SK-N-DZ (cell line): Measurements from ENCODE around the gene NOC2L.
"Not testable (repeated sequence)": the region's sequence is repeated elsewhere in the genome, so short reads cannot be mapped to it uniquely, and the experiment has no call there.

ENCODE experiments used
- DNase-seq: peaks from one replicate; pipeline ENCODE4 v3.0.0-alpha.2; 2015; ENCODE audit warnings: low spot score

Gene NOC2L

GRCh38 chr1:994546-994945 lies 35.5 kb upstream of the NOC2L start:
- not testable (repeated sequence) for DNase-seq

GRCh38 chr1:993379-993995 lies 34.4 kb upstream of the NOC2L start:
- no peak for DNase-seq

GRCh38 chr1:992362-992761 lies 33.3 kb upstream of the NOC2L start:
- DNase-seq = no peak

GRCh38 chr1:991895-992294 lies 32.8 kb upstream of the NOC2L start:
- no peak for DNase-seq

- not testable (repeated sequence) for DNase-seq
Measured at GRCh38 chr1:991275-991674, 32.2 kb upstream of the NOC2L start.

- DNase-seq = not testable (repeated sequence)
Measured at GRCh38 chr1:988061-988460, 29.0 kb upstream of the NOC2L start.

GRCh38 chr1:985126-985525 lies 26.1 kb upstream of the NOC2L start:
- DNase-seq = no peak

- no peak for DNase-seq
Measured at GRCh38 chr1:984476-984814, 25.4 kb upstream of the NOC2L start.

GRCh38 chr1:983798-984475 lies 24.9 kb upstream of the NOC2L start:
- no peak for DNase-seq

- DNase-seq = no peak
Measured at GRCh38 chr1:982765-983436, 23.8 kb upstream of the NOC2L start.

GRCh38 chr1:981955-982558 lies 23.0 kb upstream of the NOC2L start, which contains the start of gene PERM1:
PERM1 (minus strand) TSS chr1:982093; CDS start chr1:981029, 1,064 bp downstream.
- DNase-seq = no peak

- DNase-seq = no peak
Measured at GRCh38 chr1:981491-981954, 22.5 kb upstream of the NOC2L start.

GRCh38 chr1:980602-981395 lies 21.7 kb upstream of the NOC2L start:
- no peak for DNase-seq

GRCh38 chr1:980137-980571 lies 21.1 kb upstream of the NOC2L start:
- no peak for DNase-seq

- DNase-seq = no peak
Measured at GRCh38 chr1:979744-980072, 20.7 kb upstream of the NOC2L start.

- DNase-seq = no peak
Measured at GRCh38 chr1:978835-979743, 20.0 kb upstream of the NOC2L start.

GRCh38 chr1:978069-978834 lies 19.2 kb upstream of the NOC2L start:
- no peak for DNase-seq

GRCh38 chr1:976791-977190 lies 17.7 kb upstream of the NOC2L start:
- DNase-seq = not testable (repeated sequence)

- peak; percentile 70 for DNase-seq
Measured at GRCh38 chr1:975896-976683, 17.0 kb upstream of the NOC2L start.
